BLaER1 treated with 17β-estradiol and CSF1 and Interleukin-3, amounts not matched to agents 10 nM and 100 nM (cell line): ENCODE data around the gene LCE1A.

Experiments
- H3K27ac ChIP-seq, 11 experiments: shearing (Covaris generic); formaldehyde crosslinking; 2 replicates each; pipeline ENCODE4 v1.8.1; 2022
- H3K27me3 ChIP-seq, 11 experiments: shearing (Covaris generic); formaldehyde crosslinking; 2 replicates each; pipeline ENCODE4 v1.8.1; 2022
- H3K36me3 ChIP-seq, 11 experiments: shearing (Covaris generic); formaldehyde crosslinking; 2 replicates each; pipeline ENCODE4 v1.8.1; 2022
- H3K4me1 ChIP-seq, 10 experiments: shearing (Covaris generic); formaldehyde crosslinking; 2 replicates each; pipeline ENCODE4 v1.8.1; 2022
- H3K4me2 ChIP-seq, 11 experiments: shearing (Covaris generic); formaldehyde crosslinking; 2 replicates each; pipeline ENCODE4 v1.8.1; 2022
- H3K4me3 ChIP-seq, 10 experiments: shearing (Covaris generic); formaldehyde crosslinking; 2 replicates each; pipeline ENCODE4 v1.8.1; 2022
- H3K9ac ChIP-seq, 11 experiments: shearing (Covaris generic); formaldehyde crosslinking; 2 replicates each; pipeline ENCODE4 v1.8.1; 2022
- H3K9me3 ChIP-seq, 11 experiments: shearing (Covaris generic); formaldehyde crosslinking; replicated peaks in 1 of 11; 2 replicates each; pipeline ENCODE4 v1.8.1; 2022
- H4K20me1 ChIP-seq, 11 experiments: shearing (Covaris generic); formaldehyde crosslinking; 2 replicates each; pipeline ENCODE4 v1.8.1; 2022
- Cebpa-rat ChIP-seq, 11 experiments: shearing (Covaris generic); IDR thresholded peaks; 2 replicates each; pipeline ENCODE4 v1.8.1; 2022

The LCE1A gene

GRCh38 chr1:152864443-152864842 is 37.2 kb downstream of the LCE1A start:
- Histone ChIP-seq H3K27me3 (no peaks in the 10 kb centered on the region), H4K20me1 (no peaks in the 10 kb centered on the region), H3K9ac (no peak overlapping the region), H3K27ac (no peak overlapping the region), H3K9me3 (no peaks in the 10 kb centered on the region), H3K4me3 (no peak overlapping the region), H3K4me2 (no peak overlapping the region), H3K36me3 (no peaks in the 10 kb centered on the region), H3K4me1 (peaks cover 0 to 6% (median 0%) of the 10 kb centered on the region in 10 experiments; a peak in 1 of 20 replicates)
- TF ChIP-seq Cebpa-rat (IDR thresholded peaks at IDR 0.05) = no peak

- H3K27ac ChIP-seq = no peak overlapping the region
- TF ChIP-seq Cebpa-rat (IDR thresholded peaks at IDR 0.05) = no peak
- no peaks in the 10 kb centered on the region for H3K27me3 ChIP-seq
- peaks cover 0 to 6% (median 0%) of the 10 kb centered on the region in 10 experiments; a peak in 1 of 20 replicates for H3K4me1 ChIP-seq
- no peak overlapping the region for H3K9ac ChIP-seq
- H3K9me3 ChIP-seq = no peaks in the 10 kb centered on the region
- 0 out of 22 replicates have a peak overlapping the region, but pooled peaks of 1 of the 11 experiments have one; percentile 15 for H3K4me2 ChIP-seq
- no peak overlapping the region for H3K4me3 ChIP-seq
- H4K20me1 ChIP-seq = no peaks in the 10 kb centered on the region
- no peaks in the 10 kb centered on the region for H3K36me3 ChIP-seq
Measured at GRCh38 chr1:152866321-152866720, 39.0 kb downstream of the LCE1A start.

GRCh38 chr1:152869808-152870419 is 42.6 kb downstream of the LCE1A start:
- Histone ChIP-seq H3K27ac (no peak overlapping the region), H3K9me3 (no peaks in the 10 kb centered on the region), H3K4me1 (peaks cover 0 to 6% (median 0%) of the 10 kb centered on the region in 10 experiments; a peak in 1 of 20 replicates), H3K36me3 (no peaks in the 10 kb centered on the region), H3K9ac (no peak overlapping the region), H3K4me2 (no peak overlapping the region), H3K27me3 (no peaks in the 10 kb centered on the region), H4K20me1 (no peaks in the 10 kb centered on the region), H3K4me3 (no peak overlapping the region)
- TF ChIP-seq Cebpa-rat (IDR thresholded peaks at IDR 0.05) = no peak

- Histone ChIP-seq H3K9ac (no peak overlapping the region), H3K4me3 (no peak overlapping the region)
Measured at GRCh38 chr1:152870831-152871730, 43.8 kb downstream of the LCE1A start.

GRCh38 chr1:152871731-152872126 is 44.5 kb downstream of the LCE1A start:
- no peaks in the 10 kb centered on the region for H3K27me3 ChIP-seq
- no peaks in the 10 kb centered on the region for H3K36me3 ChIP-seq
- no peak overlapping the region for H3K4me2 ChIP-seq
- H3K4me1 ChIP-seq = no peaks in the 10 kb centered on the region
- no peak overlapping the region for H3K4me3 ChIP-seq
- no peak for TF ChIP-seq Cebpa-rat (IDR thresholded peaks at IDR 0.05)
- H3K27ac ChIP-seq = no peak overlapping the region
- no peak overlapping the region for H3K9ac ChIP-seq
- no peaks in the 10 kb centered on the region for H3K9me3 ChIP-seq
- no peaks in the 10 kb centered on the region for H4K20me1 ChIP-seq

More at GRCh38 chr1:152870831-152871730, 43.8 kb downstream of the LCE1A start:
- Histone ChIP-seq H3K27ac (no peak overlapping the region), H3K36me3 (no peaks in the 10 kb centered on the region), H4K20me1 (no peaks in the 10 kb centered on the region), H3K27me3 (no peaks in the 10 kb centered on the region), H3K4me2 (no peak overlapping the region), H3K4me1 (peaks cover 0 to 6% (median 0%) of the 10 kb centered on the region in 10 experiments; a peak in 1 of 20 replicates), H3K9me3 (no peaks in the 10 kb centered on the region)
- no peak for TF ChIP-seq Cebpa-rat (IDR thresholded peaks at IDR 0.05)

- no peak overlapping the region for H3K4me3 ChIP-seq
- H3K9me3 ChIP-seq = no peaks in the 10 kb centered on the region
- H3K4me2 ChIP-seq = no peak overlapping the region
- H3K4me1 ChIP-seq = no peaks in the 10 kb centered on the region
- TF ChIP-seq Cebpa-rat (IDR thresholded peaks at IDR 0.05) = no peak
- H4K20me1 ChIP-seq = no peaks in the 10 kb centered on the region
- no peaks in the 10 kb centered on the region for H3K27me3 ChIP-seq
- no peaks in the 10 kb centered on the region for H3K36me3 ChIP-seq
- no peak overlapping the region for H3K27ac ChIP-seq
- no peak overlapping the region for H3K9ac ChIP-seq
Measured at GRCh38 chr1:152873495-152873894, 46.2 kb downstream of the LCE1A start.

- Histone ChIP-seq H3K4me1 (peaks cover 0 to 5% (median 0%) of the 10 kb centered on the region in 10 experiments; a peak in 2 of 20 replicates), H3K27ac (no peak overlapping the region), H3K27me3 (no peaks in the 10 kb centered on the region), H3K9ac (no peak overlapping the region), H3K36me3 (no peaks in the 10 kb centered on the region), H3K4me2 (no peak overlapping the region), H3K9me3 (no peaks in the 10 kb centered on the region), H3K4me3 (no peak overlapping the region), H4K20me1 (no peaks in the 10 kb centered on the region)
- TF ChIP-seq Cebpa-rat (IDR thresholded peaks at IDR 0.05) = no peak
Measured at GRCh38 chr1:152876827-152877226, 49.6 kb downstream of the LCE1A start.
